K562 (cell line): ENCODE results near the gene HAUS6. TPM values are rescaled to one million over a fixed set of nuclear protein-coding genes. Genes with fewer than 3 reads are reported as not detected.
A peak's percentile ranks its signal among the peaks of the same experiment; 100 is the strongest.

Experiments
- ATAC-seq: fragments of 200-7000 bp; cut with Tn5 transposase; 3 replicates; pipeline ENCODE4 v1.9.1; 2020; ENCODE audit warnings: moderate library complexity
- BruUV-seq: library from RNA; stranded (reverse); fragments of 400-500 nt; replicated peaks from 2 replicates; lab custom pipeline; 2021; lab: Mats Ljungman, UMichigan
- CTCF ChIA-PET: fragments of 300-600 bp; formaldehyde crosslinking; extraction: SDS; loops from one replicate; lab custom pipeline; 2021; ENCODE audit warnings: low intra/inter-chr PET ratio; lab: Yijun Ruan, JAX
- POLR2A ChIA-PET: fragments of 300-600, 350-650 bp; sonication (Branson Sonifier 250); formaldehyde crosslinking; extraction: SDS; loops from one replicate; lab custom pipeline; 2021; ENCODE audit warnings: antibody characterized with exemption, inconsistent platforms; lab: Yijun Ruan, JAX
- DNase-seq, 4 experiments: peaks; one replicate each; pipeline versions ENCODE4 v3.0.0 to v3.0.0-alpha.2; 2011 to 2018; ENCODE audit warnings: low spot score in 3 of 4, mixed read lengths in 3 of 4; ENCODE audit errors: extremely low read depth in 1 of 4
- FAIRE-seq: peaks from 2 replicates; lab custom pipeline; 2011; peaks lifted over from hg19 to GRCh38; lab: Jason Lieb, UNC
- H2AFZ ChIP-seq: 2 replicates; pipeline ENCODE4 v1.6.0; 2011; ENCODE audit warnings: low read depth, low read length, control low read depth, inconsistent platforms
- H3K27ac ChIP-seq: fragments of 200-600 bp; 3 replicates; pipeline ENCODE4 v1.8.0; 2011; ENCODE audit warnings: low read depth, mild to moderate bottlenecking, control low read depth, inconsistent platforms, low read length, moderate library complexity, mixed read lengths; ENCODE audit errors: extremely low read depth
- H3K27me3 ChIP-seq, 2 experiments: fragments of 300-600 bp in 1 of 2; 2 replicates in 1 of 2; 3 replicates in 1 of 2; pipeline versions ENCODE4 v1.6.0 to v1.8.0; 2011; ENCODE audit warnings: inconsistent platforms in 2 of 2, low read length in 2 of 2, mild to moderate bottlenecking in 1 of 2, mixed read lengths in 1 of 2, moderate library complexity in 1 of 2; ENCODE audit not compliant: control insufficient read depth in 2 of 2, insufficient read depth in 2 of 2
- H3K36me3 ChIP-seq: fragments of 300-600 bp; 3 replicates; pipeline ENCODE4 v1.8.0; 2011; ENCODE audit warnings: mild to moderate bottlenecking, low read length, inconsistent platforms; ENCODE audit not compliant: control insufficient read depth, insufficient read depth
- H3K4me1 ChIP-seq, 2 experiments: fragments of 200-600 bp in 1 of 2; replicated peaks in 1 of 2; 2 replicates in 1 of 2; 3 replicates in 1 of 2; pipeline versions ENCODE4 v1.5.1 to v1.8.0; 2011; ENCODE audit warnings: inconsistent platforms in 2 of 2, low read length in 2 of 2, mild to moderate bottlenecking in 1 of 2, mixed read lengths in 1 of 2, moderate library complexity in 1 of 2; ENCODE audit not compliant: control insufficient read depth in 2 of 2, insufficient read depth in 2 of 2
- H3K4me2 ChIP-seq: 2 replicates; pipeline ENCODE4 v1.6.1; 2011; ENCODE audit warnings: low read length, control low read depth, inconsistent platforms, mixed read lengths; ENCODE audit not compliant: insufficient read depth
- H3K4me3 ChIP-seq: fragments of 200-600 bp; sonication (generic), shearing (Covaris generic); 2 replicates; pipeline ENCODE4 v1.5.1; 2016; ENCODE audit warnings: control low read depth, inconsistent platforms
- H3K79me2 ChIP-seq: fragments of 200-600 bp; 3 replicates; pipeline ENCODE4 v1.8.0; 2011; ENCODE audit warnings: low read length, inconsistent platforms; ENCODE audit not compliant: control insufficient read depth, insufficient read depth
- H3K9ac ChIP-seq, 2 experiments: 2 replicates each; pipeline versions ENCODE4 v1.6.0 to v1.6.1; 2011; ENCODE audit warnings: low read depth in 2 of 2, low read length in 2 of 2, control low read depth in 1 of 2, inconsistent platforms in 1 of 2, mild to moderate bottlenecking in 1 of 2, mixed read lengths in 1 of 2; ENCODE audit not compliant: insufficient read depth in 1 of 2
- H3K9me1 ChIP-seq: one replicate; pipeline ENCODE4 v1.6.0; 2011; ENCODE audit warnings: inconsistent platforms, mild to moderate bottlenecking, low read length, moderate library complexity; ENCODE audit not compliant: control insufficient read depth, insufficient read depth
- H3K9me3 ChIP-seq: replicated peaks from 2 replicates; pipeline ENCODE4 v1.5.1; 2011; ENCODE audit warnings: low read depth, low read length, inconsistent platforms; ENCODE audit not compliant: control insufficient read depth, insufficient read depth
- H4K20me1 ChIP-seq: replicated peaks from 2 replicates; pipeline ENCODE4 v1.6.1; 2011; ENCODE audit warnings: low read length, inconsistent platforms, mixed read lengths; ENCODE audit not compliant: control insufficient read depth, insufficient read depth
- CTCF ChIP-seq, 3 experiments: IDR thresholded peaks in 2 of 3; conservative IDR thresholded peaks in 1 of 3; 2 replicates each; pipeline ENCODE4 v1.5.1; 2011 to 2012; ENCODE audit warnings: low read length in 3 of 3, mild to moderate bottlenecking in 3 of 3, control low read depth in 2 of 3, improper control_type of control experiment in 1 of 3, inconsistent platforms in 1 of 3, low read depth in 1 of 3, mixed read lengths in 1 of 3, moderate library complexity in 1 of 3; ENCODE audit not compliant: insufficient read depth in 2 of 3
- CUX1 ChIP-seq: fragments of 200-800 bp; sonication (Bioruptor generic); IDR thresholded peaks from 2 replicates; pipeline ENCODE4 v1.6.1; 2016; ENCODE audit warnings: missing genetic modification characterization, missing compliant biosample characterization
- EWSR1 ChIP-seq: fragments of 450-650 bp; IDR thresholded peaks from 2 replicates; pipeline ENCODE4 v1.6.1; 2018; ENCODE audit warnings: borderline replicate concordance, mild to moderate bottlenecking, low read depth, moderate library complexity; ENCODE audit not compliant: partially characterized antibody
- HDAC2 ChIP-seq: fragments of 450-650 bp; IDR thresholded peaks from 2 replicates; pipeline ENCODE4 v1.6.1; 2016; ENCODE audit warnings: mild to moderate bottlenecking
- NUFIP1 ChIP-seq: fragments of 450-650 bp; IDR thresholded peaks from 2 replicates; pipeline ENCODE4 v1.6.1; 2018; ENCODE audit not compliant: partially characterized antibody
- RAD21 ChIP-seq, 2 experiments: fragments of 250-450 bp in 1 of 2; fragments of 450-650 bp in 1 of 2; sonication (Bioruptor Pico) in 1 of 2; formaldehyde crosslinking in 1 of 2; IDR thresholded peaks in 1 of 2; conservative IDR thresholded peaks in 1 of 2; 2 replicates each; pipeline versions ENCODE4 v1.4.0 to v1.8.0; 2020 to 2022; ENCODE audit warnings: mild to moderate bottlenecking in 2 of 2, moderate library complexity in 1 of 2
- YY1 ChIP-seq, 3 experiments: IDR thresholded peaks; 2 replicates each; pipeline ENCODE4 v1.6.1; 2011; ENCODE audit warnings: low read length in 2 of 3, mild to moderate bottlenecking in 2 of 3, moderate library complexity in 2 of 3, borderline replicate concordance in 1 of 3, control low read depth in 1 of 3, low read depth in 1 of 3; ENCODE audit not compliant: insufficient read depth in 3 of 3, insufficient replicate concordance in 2 of 3, control insufficient read depth in 1 of 3, insufficient read length in 1 of 3; ENCODE audit errors: extremely low read depth in 1 of 3
- WGBS: fragments of 100-300 bp; shearing (Covaris generic); methylation state at CpG from one replicate; pipeline ENCODE4 v1.1.6; 2016; ENCODE audit warnings: low coverage, mixed read lengths; ENCODE audit not compliant: insufficient coverage; ENCODE audit errors: missing lambda C conversion rate; 5-methylcytosine and 5-hydroxymethylcytosine counted together
- in situ Hi-C: fragments of 300-500 bp; cut with MboI; formaldehyde crosslinking; loops from 4 replicates; pipeline ENCODE4 v1.15.0; 2018; ENCODE audit warnings: inconsistent platforms, mixed read lengths
- intact Hi-C: fragments of 100-400 bp; cut with micrococcal nuclease; formaldehyde crosslinking; loops from 2 replicates; pipeline ENCODE4 v1.14.2; 2022
- polyA plus RNA-seq, 8 experiments: library from polyadenylated mRNA; depleted of rRNA in 4 of 8; stranded (reverse) in 5 of 8; unstranded in 3 of 8; fragments of >200 nt; fragmentation: Nextera tagmentation in 2 of 8; fragmentation: Illumina TruSeq in 1 of 8; extraction: Ambion mirVana in 2 of 8; extraction: Trizol in 1 of 8; gene quantifications; 2 replicates each; pipeline versions ENCODE4 v1.2.1 to v1.2.3, GENCODE V29; 2011 to 2014; ENCODE audit warnings: inconsistent platforms in 1 of 8, missing spikeins in 1 of 8
- total RNA-seq, 7 experiments: library from RNA; depleted of rRNA in 6 of 7; stranded (reverse); fragments of >200 nt in 6 of 7; fragmentation: Illumina TruSeq in 2 of 7; extraction: Trizol in 2 of 7; gene quantifications; 2 replicates each; pipeline versions ENCODE4 v1.2.1 to v1.2.3, GENCODE V29; 2011 to 2021; ENCODE audit warnings: low replicate concordance in 1 of 7

The HAUS6 gene
- total and polyA plus RNA-seq, 9 of the 15 experiments (the other 6 are each of a cell fraction or from before 2014, with no cell fraction given) = 10.2 to 31.7 (median 23.1) TPM

- no peak for TF ChIP-seq HDAC2
- TF ChIP-seq YY1 (IDR thresholded peaks at IDR 0.05; ENCODE audit: borderline replicate concordance in 1 of 3, control insufficient read depth in 1 of 3, extremely low read depth in 1 of 3, insufficient read depth in 3 of 3, insufficient read length in 1 of 3, insufficient replicate concordance in 2 of 3, low read depth in 1 of 3, low read length in 2 of 3) = no peak
- no peak for TF ChIP-seq EWSR1
- no peak for TF ChIP-seq NUFIP1
These were observed 15.4 kb downstream of the HAUS6 start (continued) for GRCh38 chr9:19087106-19088000.

- ATAC-seq = no peak
- FAIRE-seq = no peak
- in situ Hi-C loops = no loop called here
- TF ChIP-seq RAD21 (CRISPR knock-in tag; conservative IDR thresholded peaks at IDR 0.05 in 1 of 2, IDR thresholded peaks at IDR 0.05 in 1 of 2) = 0 out of 4 replicates have a peak, but pooled peaks of 1 of the 2 experiments have one; percentile 10
- TF ChIP-seq CUX1 (CRISPR knock-in tag) = peak; percentile 72; the same call in 1 of the 2 replicates
- TF ChIP-seq CTCF (IDR thresholded peaks at IDR 0.05 in 2 of 3, conservative IDR thresholded peaks at IDR 0.05 in 1 of 3; ENCODE audit: insufficient read depth in 2 of 3, low read depth in 1 of 3, low read length in 3 of 3) = peak in 2 of 3 experiments; percentile 16 to 33; a peak in 1 of 6 replicates
These were observed 17.4 kb downstream of the HAUS6 start for GRCh38 chr9:19085295-19085694.

More at GRCh38 chr9:19085295-19085694, 17.4 kb downstream of the HAUS6 start:
- no peaks in the 10 kb centered on the region for H3K9me1 ChIP-seq
- POLR2A ChIA-PET = interaction anchor here (0.9 kb wide), 1 partner anchor 25 kb away, joined by 3 read pairs; no protein-coding TSS in a partner anchor
- H3K27ac ChIP-seq = no peak overlapping the region
- no peaks in the 10 kb centered on the region for H3K27me3 ChIP-seq
- H3K36me3 ChIP-seq = peaks cover 70% of the 10 kb centered on the region
- H3K4me2 ChIP-seq = no peak overlapping the region
- 60% methylated on average over 2 of the region's 2 CpGs for WGBS
- intact Hi-C loops = no loop called here
- H3K4me3 ChIP-seq = no peak overlapping the region
- BruUV-seq = no TSS peak
- no peak overlapping the region for H3K9ac ChIP-seq
- no peaks in the 10 kb centered on the region for H3K4me1 ChIP-seq
- H3K79me2 ChIP-seq = no peaks in the 10 kb centered on the region
- no peaks in the 10 kb centered on the region for H4K20me1 ChIP-seq
- CTCF ChIA-PET = interaction anchor here (1.2 to 1.4 kb wide), 2 partner anchors 89 to 372 kb away, joined by 3 to 4 read pairs; no protein-coding TSS in a partner anchor
- DNase-seq = peak in 2 of 4 experiments; percentile 6 to 9
- no peaks in the 10 kb centered on the region for H3K9me3 ChIP-seq
- H2AFZ ChIP-seq = no peak overlapping the region
